PFSK-1 (cell line): ENCODE results near the gene FGF1.

Experiments used
- POLR2AphosphoS5 ChIP-seq: IDR thresholded peaks from 2 replicates; pipeline ENCODE4 v1.6.1; 2012; ENCODE audit warnings: low read depth, mild to moderate bottlenecking, control low read depth, low read length, moderate library complexity
- REST ChIP-seq, 2 experiments: IDR thresholded peaks; 2 replicates each; pipeline versions ENCODE4 v1.6.1 to v1.8.0; 2011 to 2012; ENCODE audit warnings: low read depth in 2 of 2, low read length in 2 of 2, control low read depth in 1 of 2, inconsistent platforms in 1 of 2, mild to moderate bottlenecking in 1 of 2, moderate library complexity in 1 of 2; ENCODE audit not compliant: insufficient read depth in 1 of 2
- SIN3A ChIP-seq: IDR thresholded peaks from 2 replicates; pipeline ENCODE4 v1.6.1; 2012; ENCODE audit warnings: mild to moderate bottlenecking, low read length, moderate library complexity, borderline replicate concordance; ENCODE audit not compliant: insufficient read depth
- TAF1 ChIP-seq: IDR thresholded peaks from 2 replicates; pipeline ENCODE4 v1.6.1; 2012; ENCODE audit warnings: low read length, control low read depth, borderline replicate concordance; ENCODE audit not compliant: insufficient read depth

GRCh38 chr5:142715291-142715690, 29.4 kb upstream of the FGF1 start:
- TF ChIP-seq SIN3A (no peak), POLR2AphosphoS5 (no peak), TAF1 (no peak), REST (IDR thresholded peaks at IDR 0.05; ENCODE audit: insufficient read depth in 1 of 2, low read depth in 2 of 2, low read length in 2 of 2) (no peak)
